Kidney tubule cell (primary cell): Measurements from ENCODE around the gene CRYBG1.
A peak's percentile ranks its signal among the peaks of the same experiment; 100 is the strongest.

Experiments
- DNase-seq: peaks from one replicate; pipeline ENCODE4 v3.0.0-alpha.2; 2018; ENCODE audit warnings: low spot score

Gene CRYBG1

DNA sequence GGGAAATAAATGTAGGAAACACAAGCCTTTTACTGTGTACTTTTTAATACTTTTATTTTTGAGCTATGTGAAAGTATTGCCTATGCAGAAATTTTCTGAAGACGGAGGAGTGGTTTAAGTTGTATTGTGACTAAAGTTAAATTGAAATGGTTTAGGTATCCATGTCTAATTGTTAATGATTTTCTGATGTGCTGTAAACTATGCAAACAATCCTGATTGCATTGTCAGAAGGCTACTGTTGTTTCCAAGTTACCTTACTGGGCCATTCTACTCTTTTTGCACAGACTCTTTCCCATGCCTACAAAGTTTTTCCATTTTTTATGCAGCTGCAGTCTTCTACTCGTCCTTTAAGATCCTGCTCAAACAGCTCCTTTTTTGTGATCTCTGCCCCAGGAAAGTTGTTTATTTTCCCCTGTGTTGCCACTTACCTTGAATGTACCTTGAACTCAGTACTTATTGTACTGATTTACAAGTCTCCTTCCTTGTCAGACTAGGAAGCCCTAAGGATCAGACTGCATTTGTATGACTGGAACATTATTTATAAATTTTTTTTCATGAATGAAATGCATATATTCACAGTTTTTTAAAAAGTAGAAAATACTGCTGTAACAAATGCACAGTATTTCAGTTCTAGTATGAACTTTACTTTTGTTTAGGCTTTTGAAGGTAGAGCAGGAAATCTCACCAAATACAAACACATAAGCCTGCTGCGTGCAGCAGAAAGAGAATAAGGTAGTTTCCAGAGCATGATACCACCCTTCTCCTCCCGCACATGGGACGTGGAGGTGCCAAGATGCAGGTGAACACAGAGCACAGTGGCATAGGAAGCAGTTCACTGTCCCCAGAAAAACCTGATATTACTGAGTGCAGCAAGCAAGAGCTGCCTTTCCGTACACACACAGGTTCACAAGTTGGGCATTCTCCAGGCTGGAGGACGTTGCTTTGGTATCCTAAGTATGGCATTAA is 97.8 kb downstream of the CRYBG1 start:
- no peak for DNase-seq

GRCh38 chr6:106460481-106460880 is 100.0 kb downstream of the CRYBG1 start:
- DNase-seq = no peak

DNA sequence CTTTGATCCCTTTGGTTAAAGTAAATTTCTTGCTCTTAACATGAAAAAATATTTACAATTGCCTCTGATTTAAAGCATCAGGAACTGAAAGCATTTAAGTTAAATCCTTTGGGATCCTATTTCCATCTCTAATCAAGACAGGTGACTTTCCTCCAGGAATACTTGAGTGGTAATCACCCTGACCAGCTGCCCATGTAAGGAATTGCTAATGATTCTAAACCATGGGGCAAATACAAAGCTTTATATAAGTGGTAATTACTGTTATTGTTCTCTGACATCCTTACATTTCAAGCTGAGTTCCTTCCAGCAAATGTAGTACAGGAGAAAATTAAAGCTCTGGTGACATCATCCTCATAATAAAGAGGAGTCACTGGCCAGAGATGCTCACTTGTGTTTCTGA is 100.6 kb downstream of the CRYBG1 start:
- DNase-seq = no peak

DNA sequence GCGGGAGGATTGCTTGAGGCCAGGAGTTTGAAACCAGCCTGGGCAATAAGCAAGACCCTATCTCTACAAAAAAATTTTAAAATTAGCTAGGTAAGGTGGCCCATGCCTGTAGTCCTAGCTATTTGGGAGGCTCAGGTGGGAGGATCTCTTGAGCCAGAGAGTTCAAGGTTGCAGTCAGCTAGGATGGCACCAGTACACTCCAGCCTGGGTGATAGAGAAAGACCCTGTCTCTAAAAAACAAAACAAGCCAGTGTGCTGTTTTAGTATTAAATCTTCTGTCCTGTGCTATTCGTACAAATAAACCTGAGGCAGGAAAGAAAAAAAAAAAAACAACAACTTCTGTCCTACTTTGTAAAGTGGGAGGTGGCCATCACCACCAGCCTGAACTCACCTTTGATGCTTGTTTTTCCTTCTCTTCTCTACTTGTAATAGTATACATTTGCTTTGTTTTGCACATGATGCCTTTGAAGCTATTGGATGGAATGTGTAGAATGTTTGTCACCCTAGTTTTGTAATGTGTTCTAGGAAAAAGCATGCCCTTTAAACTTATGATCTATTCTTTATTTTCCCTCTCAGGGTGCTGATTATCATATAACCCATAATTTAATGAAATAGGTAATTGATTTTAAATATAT is 102.5 kb downstream of the CRYBG1 start:
- no peak for DNase-seq

GRCh38 chr6:106466211-106466610 is 105.7 kb downstream of the CRYBG1 start:
- no peak for DNase-seq

DNA sequence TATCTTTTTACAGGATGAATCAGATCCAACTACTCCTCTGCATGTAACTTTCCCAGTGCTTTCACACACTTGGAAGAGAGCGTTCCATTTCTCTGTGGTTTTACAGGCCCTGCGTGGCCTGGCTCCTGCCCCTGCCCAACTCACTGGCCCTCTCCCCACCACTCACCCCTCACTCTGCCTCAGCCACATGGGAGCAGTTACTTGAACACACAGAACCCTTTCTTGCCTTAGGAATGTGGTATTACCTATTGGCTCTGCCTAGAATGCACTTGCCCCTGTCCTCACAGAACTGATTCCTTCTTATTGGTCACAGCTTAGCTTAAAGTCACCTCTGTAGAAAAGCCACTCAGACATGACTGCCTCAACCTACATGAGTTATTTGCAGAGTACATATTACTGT is 108.4 kb downstream of the CRYBG1 start:
- no peak for DNase-seq

DNA sequence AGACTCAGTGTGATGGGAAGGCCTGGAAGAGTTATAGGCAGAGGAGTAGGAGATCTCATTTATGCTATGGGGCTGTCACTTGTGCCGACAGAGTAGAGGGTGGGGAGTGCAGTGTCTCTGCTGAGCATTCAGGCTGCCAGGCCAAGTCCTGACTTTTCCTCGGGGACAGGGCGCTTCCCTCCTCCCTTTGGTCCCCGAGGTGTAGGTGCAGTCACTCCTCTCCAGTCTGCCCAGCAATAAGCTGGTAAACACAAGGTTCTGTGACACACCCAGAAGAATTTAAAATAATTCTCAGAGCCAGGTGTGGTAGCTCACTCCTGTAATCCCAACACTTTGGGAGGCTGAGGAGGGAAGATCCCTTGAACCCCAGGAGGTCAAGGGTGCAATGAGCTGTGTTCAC is 109.4 kb downstream of the CRYBG1 start:
- no peak for DNase-seq

- DNase-seq = no peak
Observed at GRCh38 chr6:106470316-106470715, 109.8 kb downstream of the CRYBG1 start.

GRCh38 chr6:106470811-106471210 is 110.3 kb downstream of the CRYBG1 start:
- no peak for DNase-seq

GRCh38 chr6:106473812-106474211 is 113.3 kb downstream of the CRYBG1 start:
- DNase-seq = no peak

DNA sequence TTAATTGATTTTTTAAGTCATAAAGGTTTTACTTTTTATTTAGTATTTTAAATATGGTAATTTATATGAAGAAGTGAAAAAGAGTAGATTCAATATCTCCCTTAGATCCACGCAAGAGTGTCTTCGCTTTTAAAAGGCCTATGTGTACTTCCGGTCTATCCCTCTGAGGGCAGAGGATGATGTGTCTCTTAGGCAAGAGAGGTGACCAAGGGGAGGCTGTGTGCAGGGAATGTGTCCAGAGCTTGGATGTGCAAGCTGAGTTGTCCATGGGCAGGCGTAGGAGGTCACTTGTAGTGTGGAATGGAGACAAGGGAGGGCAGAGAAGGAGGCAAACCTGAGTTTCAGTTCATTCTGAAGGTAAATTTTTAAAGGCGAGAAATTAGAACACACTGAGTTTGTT is 113.9 kb downstream of the CRYBG1 start:
- no peak for DNase-seq

DNA sequence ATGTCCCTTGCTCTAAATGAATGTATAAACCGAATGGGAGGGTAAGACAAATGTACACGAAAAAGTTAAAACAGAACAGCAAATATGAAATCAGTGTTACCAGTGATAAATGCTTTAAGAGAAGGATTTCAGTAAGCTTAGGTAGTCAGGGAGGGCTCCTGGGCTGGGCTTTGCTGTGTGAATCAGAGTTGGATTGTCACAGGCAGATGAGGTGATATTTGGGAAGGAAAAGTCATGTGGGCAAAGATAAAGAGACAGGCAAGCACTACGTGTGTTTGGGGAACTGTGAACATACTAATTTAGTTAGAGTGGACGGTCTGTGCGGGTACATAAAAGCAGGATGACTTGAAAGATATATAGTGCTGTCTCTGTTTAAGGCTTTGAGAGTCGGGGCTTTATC is 114.8 kb downstream of the CRYBG1 start:
- DNase-seq = peak; percentile 11

DNA sequence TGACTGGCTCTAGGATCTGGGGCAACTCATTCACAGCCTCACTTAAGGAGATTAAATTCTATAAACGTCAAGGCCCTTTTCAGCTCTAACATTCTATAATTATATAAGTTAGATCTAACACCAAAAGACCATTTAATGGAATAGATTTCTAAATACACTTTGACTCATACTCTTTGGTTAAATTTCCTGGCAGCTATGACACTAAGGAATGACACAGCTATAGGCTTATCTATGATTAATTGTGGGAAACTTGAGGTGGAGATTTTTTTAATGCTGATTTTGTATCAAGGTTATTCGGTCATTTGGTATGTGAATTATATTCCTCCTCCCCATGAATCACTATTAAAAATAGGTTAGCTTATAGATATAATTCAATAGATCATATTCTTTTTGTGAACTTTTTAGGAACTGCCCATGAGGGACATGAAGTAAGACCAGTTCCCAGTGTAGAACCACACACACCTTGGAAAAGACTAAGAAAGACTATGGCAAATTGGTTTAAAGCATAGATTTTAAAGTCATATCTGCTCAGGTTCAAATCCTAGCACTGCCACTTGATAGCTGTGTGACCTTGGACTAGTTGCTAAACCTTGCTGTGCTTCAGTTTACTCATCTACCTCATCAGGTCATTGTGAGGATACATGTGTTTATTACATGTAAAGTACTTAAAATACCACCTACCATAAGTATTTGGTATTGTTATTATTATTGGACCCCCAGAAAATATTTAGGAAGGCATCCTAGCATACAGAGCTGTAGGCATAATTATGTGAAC is 116.0 kb downstream of the CRYBG1 start:
- DNase-seq = peak; percentile 47

GRCh38 chr6:106477146-106477545 is 116.6 kb downstream of the CRYBG1 start:
- DNase-seq = no peak

GRCh38 chr6:106477790-106478189 is 117.3 kb downstream of the CRYBG1 start:
- peak; percentile 18 for DNase-seq

DNA sequence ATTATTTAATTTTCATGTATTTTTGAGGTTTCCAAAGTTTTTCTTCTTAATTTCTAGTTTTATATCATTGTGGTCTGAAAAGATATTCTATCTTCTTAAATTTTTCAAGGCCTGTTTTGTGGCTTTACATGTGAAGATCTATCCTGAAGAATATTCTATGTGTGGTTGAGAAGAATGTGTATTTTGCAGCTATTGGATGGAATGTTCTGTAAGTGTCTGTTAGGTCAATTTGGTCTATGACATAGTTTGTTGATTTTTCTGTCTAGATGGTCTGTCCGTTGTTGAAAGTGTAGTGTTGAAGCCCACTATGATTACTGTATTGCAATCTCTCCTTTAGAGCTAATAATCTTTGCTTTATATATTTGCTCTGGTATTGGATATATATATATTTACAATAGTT is 125.7 kb downstream of the CRYBG1 start:
- peak; percentile 11 for DNase-seq

GRCh38 chr6:106488494-106489370 is 128.2 kb downstream of the CRYBG1 start:
- DNase-seq = peak; percentile 53

GRCh38 chr6:106490030-106490429 is 129.5 kb downstream of the CRYBG1 start:
- DNase-seq = no peak

DNA sequence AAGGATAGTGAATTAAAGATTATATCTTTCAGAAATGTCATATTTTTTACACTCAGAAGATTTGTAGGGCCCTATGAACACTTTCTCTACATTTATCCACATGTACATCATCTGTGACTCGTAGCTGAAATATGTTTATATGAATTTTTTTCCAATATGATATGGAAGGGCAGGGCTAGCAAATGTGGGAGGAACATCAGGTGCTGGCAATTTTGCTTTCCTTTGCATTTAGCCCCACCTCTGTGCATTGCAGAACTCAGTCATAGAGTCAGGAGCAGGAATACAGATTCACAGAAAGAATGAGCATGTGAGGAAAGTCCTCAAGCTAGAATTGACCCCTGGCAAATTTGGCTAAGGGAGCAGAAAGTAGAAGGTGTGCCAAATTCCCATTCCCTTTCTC is 129.9 kb downstream of the CRYBG1 start:
- no peak for DNase-seq

DNA sequence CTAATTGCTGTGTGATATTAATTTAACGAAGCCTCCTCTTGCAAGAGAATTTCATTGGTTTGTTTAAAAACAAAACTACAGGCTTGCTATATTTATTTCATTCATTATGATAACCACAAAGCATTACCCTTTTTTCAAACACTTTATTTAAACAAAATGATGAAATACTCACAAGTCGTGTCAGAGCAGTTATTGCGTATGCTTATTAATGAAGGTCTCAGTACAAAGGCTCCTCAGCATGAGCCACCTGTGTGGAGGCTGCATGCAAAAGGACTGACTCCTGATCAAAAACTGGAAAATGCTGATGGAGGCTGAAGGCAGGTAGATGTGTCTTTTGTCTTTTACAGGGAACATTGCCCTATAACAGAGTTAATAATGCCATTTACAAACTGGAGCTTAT is 130.5 kb downstream of the CRYBG1 start:
- no peak for DNase-seq

- no peak for DNase-seq
Observed at GRCh38 chr6:106495014-106495413, 134.5 kb downstream of the CRYBG1 start.

GRCh38 chr6:106496823-106497222 is 136.3 kb downstream of the CRYBG1 start:
- DNase-seq = no peak
